Choroid plexus epithelial cell (primary cell): ENCODE results near the gene NBEAL1.
"Not testable (repeated sequence)": the region's sequence is repeated elsewhere in the genome, so short reads cannot be mapped to it uniquely, and the experiment has no call there.

Source experiments
- DNase-seq: peaks from one replicate; pipeline ENCODE4 v3.0.0-alpha.2; 2010; ENCODE audit warnings: low read depth
- H3K4me3 ChIP-seq: 2 replicates; pipeline ENCODE4 v1.5.1; 2011; ENCODE audit warnings: low read depth, mild to moderate bottlenecking, control low read depth, low read length, moderate library complexity
- TF ChIP-seq, protein P1 (sequence below): conservative IDR thresholded peaks from 2 replicates; pipeline ENCODE4 v1.5.1; 2011; ENCODE audit warnings: low read depth, mild to moderate bottlenecking, control low read depth, inconsistent platforms, low read length, moderate library complexity

Gene NBEAL1

DNA sequence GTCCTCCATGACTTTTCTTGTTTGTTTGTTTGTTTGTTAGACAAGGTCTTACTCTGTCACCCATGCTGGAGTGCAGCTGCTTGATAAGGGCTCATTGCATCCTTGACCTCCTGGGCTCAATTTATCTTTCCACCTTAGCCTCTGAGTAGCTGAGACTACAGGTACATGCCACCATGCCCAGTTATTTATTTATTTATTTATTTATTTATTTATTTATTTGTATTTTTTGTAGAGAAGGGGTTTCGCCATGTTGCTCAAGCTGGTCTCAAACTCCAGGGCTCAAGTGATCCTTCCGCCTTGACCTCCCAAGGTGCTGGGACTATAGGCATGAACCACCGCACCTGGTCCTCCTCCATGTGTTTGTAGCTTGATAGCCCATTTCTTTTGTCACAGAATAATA, 37.9 kb downstream of the NBEAL1 start:
- TF ChIP-seq, protein P1, sequence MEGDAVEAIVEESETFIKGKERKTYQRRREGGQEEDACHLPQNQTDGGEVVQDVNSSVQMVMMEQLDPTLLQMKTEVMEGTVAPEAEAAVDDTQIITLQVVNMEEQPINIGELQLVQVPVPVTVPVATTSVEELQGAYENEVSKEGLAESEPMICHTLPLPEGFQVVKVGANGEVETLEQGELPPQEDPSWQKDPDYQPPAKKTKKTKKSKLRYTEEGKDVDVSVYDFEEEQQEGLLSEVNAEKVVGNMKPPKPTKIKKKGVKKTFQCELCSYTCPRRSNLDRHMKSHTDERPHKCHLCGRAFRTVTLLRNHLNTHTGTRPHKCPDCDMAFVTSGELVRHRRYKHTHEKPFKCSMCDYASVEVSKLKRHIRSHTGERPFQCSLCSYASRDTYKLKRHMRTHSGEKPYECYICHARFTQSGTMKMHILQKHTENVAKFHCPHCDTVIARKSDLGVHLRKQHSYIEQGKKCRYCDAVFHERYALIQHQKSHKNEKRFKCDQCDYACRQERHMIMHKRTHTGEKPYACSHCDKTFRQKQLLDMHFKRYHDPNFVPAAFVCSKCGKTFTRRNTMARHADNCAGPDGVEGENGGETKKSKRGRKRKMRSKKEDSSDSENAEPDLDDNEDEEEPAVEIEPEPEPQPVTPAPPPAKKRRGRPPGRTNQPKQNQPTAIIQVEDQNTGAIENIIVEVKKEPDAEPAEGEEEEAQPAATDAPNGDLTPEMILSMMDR = no peak
- no peak for DNase-seq
- H3K4me3 ChIP-seq = no peak overlapping the region

DNA sequence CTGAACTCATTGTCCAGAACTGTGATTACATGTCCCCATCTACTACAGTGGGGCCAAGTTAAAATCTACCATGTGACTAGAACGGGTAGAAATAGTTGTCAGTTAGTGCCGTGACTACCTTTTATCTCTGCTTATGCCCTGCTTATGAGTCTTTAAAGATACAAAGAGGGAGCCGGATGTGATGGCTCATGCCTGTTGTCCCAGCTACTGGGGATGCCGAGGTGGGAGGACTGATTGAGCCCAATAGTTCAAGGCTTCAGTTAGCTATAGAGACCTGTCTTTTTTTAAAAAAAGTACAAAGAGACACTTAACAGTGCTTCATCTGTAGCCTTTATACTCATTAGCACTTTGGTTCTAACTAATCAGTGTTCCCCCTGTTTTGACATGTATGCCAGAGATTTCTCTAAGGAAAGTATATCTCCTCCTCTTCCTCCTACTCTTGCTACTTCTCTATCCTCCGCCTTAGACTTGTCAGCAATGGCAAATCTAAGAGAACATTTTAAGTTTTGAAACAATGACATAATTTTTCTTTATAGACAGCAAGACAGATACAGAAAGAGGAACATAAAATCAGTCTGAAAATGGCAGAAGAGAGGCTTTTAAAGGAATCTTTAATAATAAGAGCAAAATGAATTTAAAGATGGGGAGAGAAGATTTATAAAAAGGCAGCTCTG, 45.0 kb downstream of the NBEAL1 start:
- TF ChIP-seq, protein P1 = no peak
- no peak for DNase-seq
- H3K4me3 ChIP-seq = no peak overlapping the region

DNA sequence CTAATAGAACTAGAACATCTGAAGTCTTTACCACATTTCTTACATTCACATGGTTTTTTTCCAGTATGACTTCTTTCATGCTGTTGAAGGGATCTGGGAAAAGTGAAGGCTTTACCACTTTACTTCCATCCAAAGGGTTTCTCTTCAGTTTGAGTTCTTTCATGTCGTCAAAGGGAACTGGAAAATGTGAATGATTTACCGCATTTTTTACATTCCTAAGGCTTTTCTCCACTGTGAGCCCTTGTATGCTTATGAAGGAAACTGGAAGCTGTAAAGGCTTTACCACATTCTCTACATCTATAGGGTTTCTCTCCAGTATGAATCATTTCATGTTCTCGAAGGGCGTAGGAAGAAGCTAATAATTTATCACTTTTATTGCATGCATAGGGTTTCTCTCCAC, 46.7 kb downstream of the NBEAL1 start:
- TF ChIP-seq, protein P1 = no peak
- DNase-seq = peak; percentile 82

DNA sequence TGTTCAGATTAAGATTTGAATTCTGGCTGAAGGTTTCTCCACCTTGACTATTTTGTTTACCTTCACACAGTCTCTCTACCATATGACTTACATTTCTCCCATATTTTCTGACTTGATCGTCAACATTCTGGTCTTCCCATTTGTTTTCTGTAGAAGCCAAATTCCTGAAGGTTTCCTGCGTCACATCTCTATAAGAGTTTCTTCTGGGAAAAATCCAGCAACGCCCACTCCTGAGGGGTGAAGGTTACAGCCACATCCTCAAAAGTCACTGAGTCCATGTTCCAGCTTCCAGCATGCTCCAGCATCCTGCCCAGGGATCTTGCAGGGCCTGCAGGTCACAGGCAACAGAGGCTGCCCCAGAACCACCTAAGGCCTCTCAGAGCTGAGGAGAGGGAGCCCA, 47.5 kb downstream of the NBEAL1 start:
- peak; percentile 12 for DNase-seq
- TF ChIP-seq, protein P1 = no peak
- no peak overlapping the region for H3K4me3 ChIP-seq

More for the DNA sequence above, 46.7 kb downstream of the NBEAL1 start:
- H3K4me3 ChIP-seq = no peak overlapping the region

DNA sequence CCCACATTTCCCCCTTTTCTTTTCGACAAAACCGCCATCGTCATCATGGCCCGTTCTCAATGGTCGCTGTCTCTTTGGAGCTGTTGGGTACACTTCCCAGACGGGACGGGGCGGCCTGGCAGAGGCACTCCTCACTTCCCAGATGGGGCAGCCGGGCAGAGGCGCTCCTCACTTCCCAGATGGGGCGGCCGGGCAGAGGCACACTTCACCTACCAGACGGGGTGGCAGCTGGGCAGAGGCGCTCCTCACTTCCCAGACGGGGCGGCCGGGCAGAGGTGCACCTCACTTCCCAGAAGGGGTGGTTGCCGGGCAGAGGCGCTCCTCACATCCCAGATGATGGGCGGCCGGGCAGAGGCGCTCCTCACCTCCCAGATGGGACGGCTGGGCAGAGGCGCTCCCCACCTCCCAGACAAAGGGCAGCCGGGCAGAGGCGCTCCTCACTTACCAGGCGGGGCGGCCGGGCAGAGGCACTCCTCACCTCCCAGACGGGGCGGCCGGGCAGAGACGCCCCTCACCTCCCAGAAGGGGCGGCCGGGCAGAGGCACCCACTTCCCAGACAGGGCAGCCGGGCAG, 51.9 kb downstream of the NBEAL1 start:
- DNase-seq, H3K4me3 ChIP-seq: not testable (repeated sequence)

DNA sequence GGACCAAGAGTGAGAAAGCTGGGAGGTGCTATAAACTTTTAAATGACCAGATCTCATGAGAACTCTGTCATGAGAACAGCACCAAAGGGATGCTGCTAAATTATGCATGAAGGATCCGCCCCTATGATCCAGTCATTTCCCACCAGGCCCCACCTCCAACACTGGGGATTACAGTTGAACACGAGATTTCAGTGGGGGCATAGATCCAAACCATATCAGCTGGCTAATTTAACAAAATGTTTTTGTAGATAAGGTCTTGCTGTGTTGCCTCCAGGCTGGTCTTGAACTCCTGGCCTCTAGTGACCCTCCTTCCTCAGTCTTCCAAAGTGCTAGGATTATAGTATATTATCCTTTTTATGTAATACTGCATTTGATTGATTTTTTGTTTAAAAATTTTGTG, 56.0 kb downstream of the NBEAL1 start:
- peak; percentile 12 for DNase-seq
- TF ChIP-seq, protein P1 = no peak
- no peak overlapping the region for H3K4me3 ChIP-seq

DNA sequence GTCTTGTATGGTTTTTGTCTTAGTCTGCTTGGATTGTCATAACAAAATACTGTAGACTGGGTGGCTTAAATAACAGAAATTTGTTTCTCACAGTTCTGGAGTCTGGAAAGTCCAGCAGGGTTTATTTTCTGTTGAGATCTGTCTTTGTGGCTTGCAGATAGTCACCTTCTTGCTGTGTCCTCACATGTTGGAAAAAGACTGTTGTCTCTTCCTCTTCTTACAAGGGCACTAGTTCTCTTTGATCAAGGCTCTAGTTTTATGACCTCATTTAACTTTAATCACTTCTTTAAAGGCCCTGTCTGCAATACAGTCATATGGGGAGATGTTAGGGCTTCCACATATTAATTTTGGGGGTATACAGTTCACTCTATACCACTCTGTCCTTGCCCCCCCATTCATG, 56.5 kb downstream of the NBEAL1 start:
- DNase-seq = no peak
- TF ChIP-seq, protein P1 = no peak
- no peak overlapping the region for H3K4me3 ChIP-seq
